GM23338 (cell line): Measurements from ENCODE around the gene FKBP2. TPM values are rescaled to one million over a fixed set of nuclear protein-coding genes. Genes with fewer than 3 reads are reported as not detected.

ENCODE experiments used
- ATAC-seq: fragments of 200-7000 bp; cut with Tn5 transposase; 3 replicates; pipeline ENCODE4 v1.9.1; 2020
- DNase-seq: peaks from one replicate; pipeline ENCODE4 v3.0.0-alpha.2; 2015; ENCODE audit warnings: low spot score
- H2AFZ ChIP-seq: fragments of 200-600 bp; sonication (generic); 2 replicates; pipeline ENCODE4 v1.8.0; 2016; ENCODE audit warnings: antibody characterized with exemption, mild to moderate bottlenecking, moderate library complexity
- H3F3A ChIP-seq: fragments of 200-600 bp; sonication (generic); replicated peaks from 2 replicates; pipeline ENCODE4 v1.8.0; 2017; ENCODE audit warnings: antibody characterized with exemption, mixed run types, low read depth
- H3K27ac ChIP-seq: fragments of 200-600 bp; sonication (generic); 2 replicates; pipeline ENCODE4 v1.6.1; 2016; ENCODE audit warnings: low read depth
- H3K27me3 ChIP-seq: fragments of 200-600 bp; sonication (generic); 2 replicates; pipeline ENCODE4 v1.8.0; 2016; ENCODE audit warnings: mild to moderate bottlenecking, mixed run types, moderate library complexity; ENCODE audit not compliant: insufficient read depth
- H3K36me3 ChIP-seq: fragments of 200-600 bp; sonication (generic); 2 replicates; pipeline ENCODE4 v1.8.0; 2016; ENCODE audit warnings: mild to moderate bottlenecking; ENCODE audit not compliant: insufficient read depth
- H3K4me1 ChIP-seq: fragments of 200-600 bp; sonication (generic); 2 replicates; pipeline ENCODE4 v1.8.0; 2016; ENCODE audit warnings: mild to moderate bottlenecking, moderate library complexity; ENCODE audit not compliant: insufficient read depth
- H3K4me2 ChIP-seq: fragments of 200-600 bp; sonication (generic); 2 replicates; pipeline ENCODE4 v1.7.1; 2017; ENCODE audit warnings: mixed run types
- H3K4me3 ChIP-seq: fragments of 200-600 bp; sonication (generic); 2 replicates; pipeline ENCODE4 v1.6.1; 2016; ENCODE audit warnings: mixed run types
- H3K79me2 ChIP-seq: fragments of 200-600 bp; sonication (generic); replicated peaks from 2 replicates; pipeline ENCODE4 v1.8.0; 2017; ENCODE audit warnings: mild to moderate bottlenecking; ENCODE audit not compliant: insufficient read depth
- H3K9me2 ChIP-seq: fragments of 200-600 bp; sonication (generic); 2 replicates; pipeline ENCODE4 v1.8.0; 2017; ENCODE audit not compliant: insufficient read depth
- H4K20me1 ChIP-seq: fragments of 200-600 bp; sonication (generic); replicated peaks from 2 replicates; pipeline ENCODE4 v1.8.0; 2017; ENCODE audit warnings: mild to moderate bottlenecking; ENCODE audit not compliant: insufficient read depth
- H3K27ac Mint-ChIP-seq: 2 replicates; pipeline ENCODE4 v1.8.0; 2020; ENCODE audit warnings: inconsistent platforms, mild to moderate bottlenecking, moderate library complexity, mixed read lengths
- H3K27me3 Mint-ChIP-seq: 3 replicates; pipeline ENCODE4 v1.8.0; 2022; ENCODE audit warnings: low read depth, mild to moderate bottlenecking, moderate library complexity, mixed read lengths, inconsistent platforms; ENCODE audit not compliant: insufficient read depth, poor library complexity
- H3K36me3 Mint-ChIP-seq: 3 replicates; pipeline ENCODE4 v1.8.0; 2021; ENCODE audit warnings: low read depth, mild to moderate bottlenecking, inconsistent platforms, moderate library complexity, mixed read lengths
- H3K4me1 Mint-ChIP-seq: 3 replicates; pipeline ENCODE4 v1.8.0; 2020; ENCODE audit warnings: mild to moderate bottlenecking, inconsistent platforms, mixed read lengths
- H3K4me3 Mint-ChIP-seq: 3 replicates; pipeline ENCODE4 v1.8.0; 2021; ENCODE audit warnings: moderate library complexity, mild to moderate bottlenecking, inconsistent platforms, mixed read lengths
- H3K9me3 Mint-ChIP-seq: 3 replicates; pipeline ENCODE4 v1.8.0; 2020; ENCODE audit warnings: moderate library complexity, mild to moderate bottlenecking, inconsistent platforms, mixed read lengths
- CTCF ChIP-seq, 2 experiments: fragments of 200-600 bp in 1 of 2; sonication (generic) in 1 of 2; conservative IDR thresholded peaks; 2 replicates each; pipeline versions ENCODE4 v1.5.1 to v1.6.1; 2016 to 2017; ENCODE audit warnings: antibody characterized with exemption in 2 of 2, low read depth in 2 of 2, mild to moderate bottlenecking in 2 of 2, moderate library complexity in 1 of 2
- ETS1 ChIP-seq: IDR thresholded peaks from 2 replicates; pipeline ENCODE4 v1.6.1; 2016; ENCODE audit warnings: antibody characterized with exemption
- EZH2 ChIP-seq: fragments of 200-600 bp; sonication (generic); IDR thresholded peaks from one replicate; pipeline ENCODE4 v1.8.0; 2017; ENCODE audit warnings: antibody characterized with exemption, mild to moderate bottlenecking, low read depth; ENCODE audit not compliant: unreplicated experiment
- NANOG ChIP-seq: IDR thresholded peaks from 2 replicates; pipeline ENCODE4 v1.6.1; 2016; ENCODE audit warnings: antibody characterized with exemption, borderline replicate concordance
- REST ChIP-seq: IDR thresholded peaks from one replicate; pipeline ENCODE4 v1.6.1; 2018; ENCODE audit warnings: antibody characterized with exemption; ENCODE audit not compliant: unreplicated experiment
- STAT1 ChIP-seq: IDR thresholded peaks from one replicate; pipeline ENCODE4 v1.6.1; 2016; ENCODE audit warnings: antibody characterized with exemption; ENCODE audit not compliant: unreplicated experiment
- ZNF114 ChIP-seq: fragments of 250-450 bp; sonication (Bioruptor Pico); IDR thresholded peaks from 2 replicates; pipeline ENCODE4 v1.5.0; 2020; ENCODE audit warnings: mild to moderate bottlenecking, moderate library complexity
- ZNF462 ChIP-seq: fragments of 250-450 bp; sonication (Bioruptor Pico); IDR thresholded peaks from 2 replicates; pipeline ENCODE4 v1.5.0; 2020; ENCODE audit warnings: mild to moderate bottlenecking, moderate library complexity
- polyA plus RNA-seq: library from polyadenylated mRNA; unstranded; fragments of >200 nt; fragmentation: Nextera tagmentation; extraction: Ambion mirVana; gene quantifications from 2 replicates; pipeline ENCODE4 v1.2.1, GENCODE V29; 2016
- total RNA-seq: library from RNA; depleted of rRNA; stranded (reverse); fragments of >200 nt; shearing (Covaris generic); gene quantifications from 2 replicates; pipeline ENCODE4 v1.2.3, GENCODE V29; 2014

FKBP2 gene
- total and polyA plus RNA-seq, 2 experiments from 2014 or later, result 31.4 to 201 TPM

DNA sequence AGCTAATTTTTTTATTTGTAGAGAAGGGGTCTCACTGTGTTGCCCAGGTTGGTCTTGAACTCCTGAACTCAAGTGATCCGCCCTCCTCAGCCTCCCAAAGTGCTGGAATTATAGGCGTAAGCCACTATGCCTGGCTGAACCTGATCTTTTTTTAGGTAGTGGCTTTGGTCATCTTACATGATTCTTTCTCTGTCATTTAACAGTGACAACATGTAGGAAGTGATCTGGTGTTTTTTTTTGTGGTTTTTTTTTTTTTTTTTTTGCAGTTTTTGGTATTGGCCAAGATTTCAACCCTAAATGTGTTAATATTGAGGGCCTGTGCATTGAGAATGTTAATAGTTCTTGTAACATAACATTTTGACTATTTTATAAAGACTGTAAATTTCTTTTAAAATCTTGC is 42.4 kb upstream of the FKBP2 start (continued):
- no peak for TF ChIP-seq ETS1
- no peak for TF ChIP-seq EZH2
- no peak for TF ChIP-seq NANOG

DNA sequence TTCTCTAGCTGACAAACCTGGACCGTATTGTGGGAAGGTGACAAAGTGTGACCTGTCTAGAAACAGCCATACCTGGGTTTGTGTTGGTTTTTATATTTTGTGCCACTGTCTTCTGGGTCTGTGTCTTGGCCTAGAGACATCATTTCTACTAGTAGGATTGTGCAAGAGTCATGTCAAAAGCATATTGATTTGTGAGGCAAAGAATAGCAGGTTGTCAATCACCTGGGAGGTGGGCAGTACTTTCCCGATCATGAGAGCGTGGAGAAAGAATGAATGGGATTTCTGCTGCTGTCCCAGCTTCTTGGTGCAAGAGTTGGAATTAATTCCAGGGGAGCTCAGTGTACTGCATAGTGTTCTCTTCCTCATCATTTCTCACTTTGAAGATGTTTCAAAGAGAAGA is 39.4 kb upstream of the FKBP2 start:
- no peak overlapping the region for H3K27ac Mint-ChIP-seq
- DNase-seq (no peak), ATAC-seq (no peak)
- H2AFZ ChIP-seq, result no peak overlapping the region
- 0 out of 2 replicates have a peak, but pooled peaks cover 10% of the 10 kb centered on the region for H3K79me2 ChIP-seq
- TF ChIP-seq REST, result no peak
- no peak for TF ChIP-seq ZNF114 (CRISPR knock-in tag)
- H3K27ac ChIP-seq, result no peak overlapping the region
- no peak overlapping the region for H3K4me3 ChIP-seq
- no peaks in the 10 kb centered on the region for H3K9me3 Mint-ChIP-seq
- peaks cover 5% of the 10 kb centered on the region for H3K27me3 Mint-ChIP-seq
- H3F3A ChIP-seq, result peaks cover 68% of the 10 kb centered on the region
- H4K20me1 ChIP-seq, result peaks cover 54% of the 10 kb centered on the region
- H3K4me2 ChIP-seq, result no peak overlapping the region
- H3K27me3 ChIP-seq, result no peaks in the 10 kb centered on the region
- H3K36me3 ChIP-seq, result peaks cover 73% of the 10 kb centered on the region
- no peaks in the 10 kb centered on the region for H3K9me2 ChIP-seq
- H3K4me1 Mint-ChIP-seq, result peaks cover 14% of the 10 kb centered on the region
- H3K36me3 Mint-ChIP-seq, result peaks cover 94% of the 10 kb centered on the region
- no peaks in the 10 kb centered on the region; the same call in 1 of the 2 replicates for H3K4me1 ChIP-seq
- no peak overlapping the region for H3K4me3 Mint-ChIP-seq

- Histone ChIP-seq H3K4me1 (no peaks in the 10 kb centered on the region; the same call in 1 of the 2 replicates), H3K27ac (no peak overlapping the region), H3F3A (peaks cover 55% of the 10 kb centered on the region), H3K4me3 (no peak overlapping the region), H3K27me3 (no peaks in the 10 kb centered on the region), H3K36me3 (peaks cover 60% of the 10 kb centered on the region), H3K4me2 (no peak overlapping the region), H3K79me2 (0 out of 2 replicates have a peak, but pooled peaks cover 10% of the 10 kb centered on the region), H3K9me2 (no peaks in the 10 kb centered on the region), H2AFZ (no peak overlapping the region), H4K20me1 (peaks cover 44% of the 10 kb centered on the region)
- Mint-ChIP-seq H3K36me3 (peaks cover 79% of the 10 kb centered on the region), H3K27me3 (peaks cover 10% of the 10 kb centered on the region), H3K4me3 (no peak overlapping the region), H3K4me1 (peaks cover 18% of the 10 kb centered on the region), H3K9me3 (no peaks in the 10 kb centered on the region), H3K27ac (no peak overlapping the region)
- ATAC-seq (no peak), DNase-seq (no peak)
- no peak for TF ChIP-seq CTCF (conservative IDR thresholded peaks at IDR 0.05; ENCODE audit: low read depth in 2 of 2)
- TF ChIP-seq ZNF462 (CRISPR knock-in tag), result no peak
- TF ChIP-seq ZNF114 (CRISPR knock-in tag), result no peak
- no peak for TF ChIP-seq STAT1
These were observed 37.9 kb upstream of the FKBP2 start for GRCh38 chr11:64202992-64203391.
